ENCODE results near the gene SPG7. TPM values are rescaled to one million over a fixed set of nuclear protein-coding genes. Genes with fewer than 3 reads are reported as not detected.

SPG7 gene
- total RNA-seq, 1 donor from 2014 or later: 184 TPM

DNA sequence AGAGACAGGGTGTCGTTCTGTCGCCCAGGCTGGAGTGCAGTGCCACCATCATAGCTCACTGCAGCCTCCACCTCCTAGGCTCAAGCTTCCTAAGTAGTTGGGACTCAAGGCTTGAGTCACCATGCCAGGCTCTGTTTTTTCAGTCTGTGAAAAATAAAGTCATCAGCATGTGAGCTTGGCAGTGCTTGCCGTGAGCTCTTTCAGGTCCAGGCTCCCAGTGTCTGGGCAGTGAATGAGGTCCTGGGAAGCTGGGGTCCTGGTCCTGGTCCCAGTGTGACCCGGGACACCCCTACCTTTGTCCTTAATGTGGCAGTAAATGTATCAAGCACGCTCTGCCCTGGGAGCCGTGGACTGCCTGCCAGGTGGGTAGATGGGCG lies 29.3 kb downstream of the SPG7 start:
- no peaks in the 10 kb centered on the region for H3K27me3 Mint-ChIP-seq
- TF ChIP-seq, protein P1, sequence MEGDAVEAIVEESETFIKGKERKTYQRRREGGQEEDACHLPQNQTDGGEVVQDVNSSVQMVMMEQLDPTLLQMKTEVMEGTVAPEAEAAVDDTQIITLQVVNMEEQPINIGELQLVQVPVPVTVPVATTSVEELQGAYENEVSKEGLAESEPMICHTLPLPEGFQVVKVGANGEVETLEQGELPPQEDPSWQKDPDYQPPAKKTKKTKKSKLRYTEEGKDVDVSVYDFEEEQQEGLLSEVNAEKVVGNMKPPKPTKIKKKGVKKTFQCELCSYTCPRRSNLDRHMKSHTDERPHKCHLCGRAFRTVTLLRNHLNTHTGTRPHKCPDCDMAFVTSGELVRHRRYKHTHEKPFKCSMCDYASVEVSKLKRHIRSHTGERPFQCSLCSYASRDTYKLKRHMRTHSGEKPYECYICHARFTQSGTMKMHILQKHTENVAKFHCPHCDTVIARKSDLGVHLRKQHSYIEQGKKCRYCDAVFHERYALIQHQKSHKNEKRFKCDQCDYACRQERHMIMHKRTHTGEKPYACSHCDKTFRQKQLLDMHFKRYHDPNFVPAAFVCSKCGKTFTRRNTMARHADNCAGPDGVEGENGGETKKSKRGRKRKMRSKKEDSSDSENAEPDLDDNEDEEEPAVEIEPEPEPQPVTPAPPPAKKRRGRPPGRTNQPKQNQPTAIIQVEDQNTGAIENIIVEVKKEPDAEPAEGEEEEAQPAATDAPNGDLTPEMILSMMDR (IDR thresholded peaks at IDR 0.05; ENCODE audit: unreplicated experiment): no peak
- no peaks in the 10 kb centered on the region for H3K9me3 Mint-ChIP-seq (ENCODE audit: low read depth)
- H3K27ac Mint-ChIP-seq: no peak overlapping the region
- H3K4me1 Mint-ChIP-seq (ENCODE audit: low read depth): no peaks in the 10 kb centered on the region
- H3K4me3 Mint-ChIP-seq (ENCODE audit: low read depth): no peak overlapping the region
- DNase-seq (ENCODE audit: low spot score, unreplicated experiment): no peak
- H3K36me3 Mint-ChIP-seq (ENCODE audit: insufficient read depth): peaks cover 24% of the 10 kb centered on the region

DNA sequence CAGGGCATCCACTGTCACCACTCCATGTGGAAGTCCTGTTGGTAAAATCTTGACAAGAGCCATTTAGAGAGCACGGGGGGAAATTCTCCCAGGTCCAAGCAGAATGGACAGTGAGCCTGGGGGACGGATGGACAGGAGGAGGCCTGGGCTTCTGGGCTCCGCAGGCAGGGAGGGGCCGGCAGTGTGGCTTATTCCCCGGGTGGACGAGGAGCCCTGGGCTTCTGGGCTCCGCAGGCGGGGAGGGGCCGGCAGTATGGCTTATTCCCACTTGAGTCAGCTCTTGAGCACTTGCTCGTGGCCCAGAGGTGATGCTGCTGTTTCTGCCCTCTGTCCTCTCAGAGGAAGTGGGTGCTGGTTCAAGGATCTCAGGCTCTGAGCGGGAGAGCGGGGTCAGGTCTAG lies 30.1 kb downstream of the SPG7 start:
- H3K36me3 Mint-ChIP-seq (ENCODE audit: insufficient read depth): peaks cover 25% of the 10 kb centered on the region
- DNase-seq (ENCODE audit: low spot score, unreplicated experiment): no peak

DNA sequence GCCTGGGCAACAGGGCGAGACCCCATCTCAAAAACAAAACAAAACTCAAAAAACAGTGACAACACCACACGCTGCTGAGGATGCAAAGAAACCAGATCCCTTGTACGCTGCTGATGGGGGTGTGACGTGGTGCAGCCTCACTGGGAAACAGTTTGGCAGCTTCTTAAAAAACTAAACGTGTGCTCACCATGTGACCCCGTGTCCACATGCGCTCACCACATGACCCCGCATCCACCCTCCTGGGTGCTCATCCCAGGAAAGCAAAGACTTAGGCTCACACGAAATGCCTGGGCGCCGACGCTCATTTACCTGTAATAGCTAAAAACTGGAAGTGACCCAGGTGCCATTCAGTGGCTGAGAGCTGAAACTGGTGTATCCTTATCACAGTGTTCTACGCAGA lies 32.4 kb downstream of the SPG7 start:
- H3K36me3 Mint-ChIP-seq (ENCODE audit: insufficient read depth): peaks cover 8% of the 10 kb centered on the region
- peaks cover 10% of the 10 kb centered on the region for H3K4me1 Mint-ChIP-seq (ENCODE audit: low read depth)
- TF ChIP-seq, protein P1 (IDR thresholded peaks at IDR 0.05; ENCODE audit: unreplicated experiment): no peak
- no peak overlapping the region for H3K27ac Mint-ChIP-seq
- H3K4me3 Mint-ChIP-seq (ENCODE audit: low read depth): no peak overlapping the region
- H3K9me3 Mint-ChIP-seq (ENCODE audit: low read depth): no peaks in the 10 kb centered on the region
- no peak for DNase-seq (ENCODE audit: low spot score, unreplicated experiment)
- H3K27me3 Mint-ChIP-seq: no peaks in the 10 kb centered on the region

More for the DNA sequence above, 30.1 kb downstream of the SPG7 start:
- Mint-ChIP-seq H3K27me3 (no peaks in the 10 kb centered on the region), H3K27ac (no peak overlapping the region), H3K9me3 (ENCODE audit: low read depth) (no peaks in the 10 kb centered on the region), H3K4me3 (ENCODE audit: low read depth) (no peak overlapping the region), H3K4me1 (ENCODE audit: low read depth) (no peaks in the 10 kb centered on the region)
- TF ChIP-seq, protein P1 (IDR thresholded peaks at IDR 0.05; ENCODE audit: unreplicated experiment): no peak

DNA sequence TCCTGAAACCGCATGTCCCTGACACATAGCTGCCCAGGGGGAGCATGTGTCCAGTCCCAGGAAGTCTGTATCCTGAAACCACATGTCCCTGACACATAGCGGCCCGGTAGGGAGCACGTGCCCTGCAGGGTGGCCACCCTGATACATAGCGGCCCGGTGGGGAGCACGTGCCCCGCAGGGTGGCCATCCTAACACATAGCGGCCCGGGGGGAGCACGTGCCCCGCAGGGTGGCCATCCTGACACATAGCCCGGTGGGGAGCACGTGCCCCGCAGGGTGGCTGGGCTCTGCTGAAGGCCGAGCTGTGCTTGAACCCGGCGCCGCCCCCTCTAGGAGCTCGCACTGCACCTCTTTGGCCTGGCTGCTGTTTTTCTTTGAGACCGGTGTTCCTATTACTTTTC lies 33.6 kb downstream of the SPG7 start:
- H3K27ac Mint-ChIP-seq: no peak overlapping the region
- DNase-seq (ENCODE audit: low spot score, unreplicated experiment): no peak
- TF ChIP-seq, protein P1 (IDR thresholded peaks at IDR 0.05; ENCODE audit: unreplicated experiment): no peak
- H3K4me3 Mint-ChIP-seq (ENCODE audit: low read depth): no peak overlapping the region
- no peaks in the 10 kb centered on the region for H3K27me3 Mint-ChIP-seq
- H3K36me3 Mint-ChIP-seq (ENCODE audit: insufficient read depth): peaks cover 8% of the 10 kb centered on the region
- H3K4me1 Mint-ChIP-seq (ENCODE audit: low read depth): peaks cover 13% of the 10 kb centered on the region
- no peaks in the 10 kb centered on the region for H3K9me3 Mint-ChIP-seq (ENCODE audit: low read depth)

DNA sequence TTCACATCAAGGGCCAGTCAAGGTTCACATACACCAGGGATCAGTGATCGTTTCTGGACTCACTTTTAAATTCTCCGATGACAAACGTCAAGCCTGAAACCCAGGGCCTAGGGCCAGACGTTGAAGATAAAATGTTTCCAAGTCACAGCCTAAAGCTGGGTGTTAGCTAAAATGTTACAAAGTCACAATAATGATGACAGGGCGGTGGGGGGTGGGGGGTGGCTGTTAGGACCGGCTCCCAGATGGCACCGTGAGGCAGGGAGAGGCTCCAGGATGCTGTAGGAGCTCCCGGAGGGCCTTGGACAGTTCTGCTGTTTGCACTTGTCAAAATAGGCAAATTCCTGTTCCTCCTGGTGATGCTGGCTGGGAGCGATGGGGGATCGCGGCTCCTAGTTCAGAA lies 35.9 kb downstream of the SPG7 start:
- H3K27ac Mint-ChIP-seq: no peak overlapping the region
- no peak for DNase-seq (ENCODE audit: low spot score, unreplicated experiment)
- TF ChIP-seq, protein P1 (IDR thresholded peaks at IDR 0.05; ENCODE audit: unreplicated experiment): no peak
- H3K27me3 Mint-ChIP-seq: no peaks in the 10 kb centered on the region
- H3K9me3 Mint-ChIP-seq (ENCODE audit: low read depth): no peaks in the 10 kb centered on the region
- H3K36me3 Mint-ChIP-seq (ENCODE audit: insufficient read depth): peaks cover 8% of the 10 kb centered on the region
- no peak overlapping the region for H3K4me3 Mint-ChIP-seq (ENCODE audit: low read depth)
- peaks cover 13% of the 10 kb centered on the region for H3K4me1 Mint-ChIP-seq (ENCODE audit: low read depth)
